ENCODE measurements around the gene NR1H4.
"Not testable (repeated sequence)": the region's sequence is repeated elsewhere in the genome, so short reads cannot be mapped to it uniquely, and the experiment has no call there.

Gene NR1H4

DNA sequence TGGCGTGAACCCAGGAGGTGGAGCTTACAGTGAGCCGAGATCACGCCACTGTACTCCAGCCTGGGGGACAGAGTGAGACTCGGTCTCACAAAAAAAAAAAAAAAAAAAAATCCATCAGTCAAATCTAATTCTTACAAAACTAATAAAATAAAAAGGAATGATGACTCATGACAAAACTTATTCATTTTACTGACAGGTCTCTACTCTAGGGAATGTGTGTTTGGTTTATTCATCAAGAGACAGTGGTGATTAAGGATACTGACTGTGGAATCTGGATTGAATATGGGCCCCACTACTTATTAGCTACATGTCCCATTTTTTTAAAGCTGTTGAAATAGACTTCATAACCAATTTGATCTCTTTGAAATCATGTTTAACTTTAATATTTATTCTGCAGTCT lies 70.5 kb downstream of the NR1H4 start:
- TF ChIP-seq, protein P1, sequence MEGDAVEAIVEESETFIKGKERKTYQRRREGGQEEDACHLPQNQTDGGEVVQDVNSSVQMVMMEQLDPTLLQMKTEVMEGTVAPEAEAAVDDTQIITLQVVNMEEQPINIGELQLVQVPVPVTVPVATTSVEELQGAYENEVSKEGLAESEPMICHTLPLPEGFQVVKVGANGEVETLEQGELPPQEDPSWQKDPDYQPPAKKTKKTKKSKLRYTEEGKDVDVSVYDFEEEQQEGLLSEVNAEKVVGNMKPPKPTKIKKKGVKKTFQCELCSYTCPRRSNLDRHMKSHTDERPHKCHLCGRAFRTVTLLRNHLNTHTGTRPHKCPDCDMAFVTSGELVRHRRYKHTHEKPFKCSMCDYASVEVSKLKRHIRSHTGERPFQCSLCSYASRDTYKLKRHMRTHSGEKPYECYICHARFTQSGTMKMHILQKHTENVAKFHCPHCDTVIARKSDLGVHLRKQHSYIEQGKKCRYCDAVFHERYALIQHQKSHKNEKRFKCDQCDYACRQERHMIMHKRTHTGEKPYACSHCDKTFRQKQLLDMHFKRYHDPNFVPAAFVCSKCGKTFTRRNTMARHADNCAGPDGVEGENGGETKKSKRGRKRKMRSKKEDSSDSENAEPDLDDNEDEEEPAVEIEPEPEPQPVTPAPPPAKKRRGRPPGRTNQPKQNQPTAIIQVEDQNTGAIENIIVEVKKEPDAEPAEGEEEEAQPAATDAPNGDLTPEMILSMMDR (IDR thresholded peaks at IDR 0.05; ENCODE audit: low read depth, low read length, missing control alignments): no peak
- no peak for DNase-seq
- Histone ChIP-seq H3K27me3 (replicated peaks) (no peaks in the 10 kb centered on the region), H3K36me3 (replicated peaks) (no peaks in the 10 kb centered on the region), H3K27ac (no peak overlapping the region), H3K4me3 (ENCODE audit: low read depth, low read length) (no peak overlapping the region)
- in situ Hi-C loops (cut with HindIII; ENCODE audit: low pct_ligation_motif_present, low sequenced_read_pairs): no loop called here

DNA sequence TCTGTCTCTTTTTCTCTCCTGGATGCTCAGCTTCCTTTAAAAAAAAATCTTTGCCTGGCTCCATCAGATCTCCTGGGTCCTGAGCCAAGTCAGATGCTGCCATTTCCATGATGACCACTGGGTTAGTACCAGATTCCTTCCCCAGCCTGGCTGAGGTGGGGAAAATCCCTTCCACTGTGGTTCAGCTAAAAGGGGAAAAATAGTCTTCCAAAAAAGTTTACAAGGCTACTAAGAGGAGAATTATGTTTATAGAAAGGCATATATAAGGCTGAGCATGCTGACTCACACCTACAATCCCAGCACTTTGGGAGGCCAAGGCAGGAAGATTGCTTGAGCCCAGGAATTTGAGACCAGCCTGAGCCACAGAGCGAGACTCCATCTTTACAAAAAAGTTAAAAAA lies 71.4 kb downstream of the NR1H4 start:
- Histone ChIP-seq H3K27ac (no peak overlapping the region), H3K36me3 (replicated peaks) (no peaks in the 10 kb centered on the region), H3K4me3 (ENCODE audit: low read depth, low read length) (no peak overlapping the region), H3K27me3 (replicated peaks) (no peaks in the 10 kb centered on the region)
- TF ChIP-seq, protein P1 (IDR thresholded peaks at IDR 0.05; ENCODE audit: low read depth, low read length, missing control alignments): no peak
- in situ Hi-C loops (cut with HindIII; ENCODE audit: low pct_ligation_motif_present, low sequenced_read_pairs): no loop called here
- no peak for DNase-seq

DNA sequence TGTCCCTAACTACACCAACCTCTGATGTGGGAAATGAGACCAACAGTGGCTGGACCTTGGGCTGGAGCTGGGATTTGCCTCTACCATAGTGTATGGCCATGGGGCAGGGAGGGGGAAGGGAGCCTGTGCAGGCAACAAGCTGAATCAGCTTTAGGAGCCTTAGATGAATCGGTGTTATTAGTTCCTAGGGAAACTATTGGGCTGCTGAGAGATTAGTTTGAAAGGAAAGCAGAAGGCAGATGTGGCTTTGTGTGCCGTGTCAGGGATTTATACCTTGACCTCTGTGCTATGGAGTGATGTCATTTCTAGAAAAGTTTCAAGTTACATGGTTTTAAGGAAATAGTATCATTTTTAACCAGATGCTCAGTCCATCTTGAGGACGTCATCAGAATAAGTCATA lies 80.3 kb downstream of the NR1H4 start:
- no peak overlapping the region for H3K27ac ChIP-seq
- DNase-seq: no peak

GRCh38 chr12:100554608-100555077 lies 81.0 kb downstream of the NR1H4 start:
- H3K27me3 ChIP-seq (replicated peaks): no peaks in the 10 kb centered on the region
- H3K36me3 ChIP-seq (replicated peaks): no peaks in the 10 kb centered on the region
- no peak overlapping the region for H3K4me3 ChIP-seq (ENCODE audit: low read depth, low read length)
- in situ Hi-C loops (cut with HindIII; ENCODE audit: low pct_ligation_motif_present, low sequenced_read_pairs): no loop called here
- H3K27ac ChIP-seq: no peak overlapping the region
- peak; percentile 90 for DNase-seq
- TF ChIP-seq, protein P1 (IDR thresholded peaks at IDR 0.05; ENCODE audit: low read depth, low read length, missing control alignments): peak; percentile 80

More for the DNA sequence above, 80.3 kb downstream of the NR1H4 start:
- TF ChIP-seq, protein P1 (IDR thresholded peaks at IDR 0.05; ENCODE audit: low read depth, low read length, missing control alignments): no peak
- Histone ChIP-seq H3K27me3 (replicated peaks) (no peaks in the 10 kb centered on the region), H3K36me3 (replicated peaks) (no peaks in the 10 kb centered on the region), H3K4me3 (ENCODE audit: low read depth, low read length) (no peak overlapping the region)
- in situ Hi-C loops (cut with HindIII; ENCODE audit: low pct_ligation_motif_present, low sequenced_read_pairs): no loop called here

- DNase-seq: no peak
- no peak overlapping the region for H3K27ac ChIP-seq
- TF ChIP-seq, protein P1 (IDR thresholded peaks at IDR 0.05; ENCODE audit: low read depth, low read length, missing control alignments): no peak
- H3K36me3 ChIP-seq (replicated peaks): no peaks in the 10 kb centered on the region
- H3K27me3 ChIP-seq (replicated peaks): no peaks in the 10 kb centered on the region
- H3K4me3 ChIP-seq (ENCODE audit: low read depth, low read length): no peak overlapping the region
- in situ Hi-C loops (cut with HindIII; ENCODE audit: low pct_ligation_motif_present, low sequenced_read_pairs): no loop called here
Observed at GRCh38 chr12:100555722-100556121, 82.1 kb downstream of the NR1H4 start.

DNA sequence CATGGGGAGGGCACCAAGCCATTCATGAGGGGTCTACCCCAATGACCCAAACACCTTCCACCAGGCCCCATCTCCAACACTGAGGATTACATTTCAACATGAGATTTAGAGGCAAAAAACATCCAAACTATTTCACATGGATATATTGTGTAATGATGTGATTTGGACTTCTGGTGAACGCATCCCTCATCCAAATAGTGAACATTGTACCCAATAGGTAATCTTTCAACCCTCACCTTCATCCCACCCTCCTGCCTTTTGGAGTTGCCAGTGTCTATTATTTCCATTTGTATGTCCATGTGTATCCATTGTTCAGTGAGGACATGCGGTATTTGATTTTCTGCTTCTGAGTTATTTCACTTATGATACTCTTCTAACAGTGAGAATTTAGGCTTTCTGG lies 83.7 kb downstream of the NR1H4 start:
- Histone ChIP-seq H3K27me3 (replicated peaks) (no peaks in the 10 kb centered on the region), H3K4me3 (ENCODE audit: low read depth, low read length) (no peak overlapping the region), H3K36me3 (replicated peaks) (no peaks in the 10 kb centered on the region), H3K27ac (no peak overlapping the region)
- in situ Hi-C loops (cut with HindIII; ENCODE audit: low pct_ligation_motif_present, low sequenced_read_pairs): no loop called here
- no peak for DNase-seq
- TF ChIP-seq, protein P1 (IDR thresholded peaks at IDR 0.05; ENCODE audit: low read depth, low read length, missing control alignments): no peak

GRCh38 chr12:100559261-100559660 lies 85.6 kb downstream of the NR1H4 start:
- H3K36me3 ChIP-seq (replicated peaks); H3K27ac ChIP-seq; DNase-seq; H3K4me3 ChIP-seq (ENCODE audit: low read depth, low read length); in situ Hi-C loops (cut with HindIII; ENCODE audit: low pct_ligation_motif_present, low sequenced_read_pairs); H3K27me3 ChIP-seq (replicated peaks): not testable (repeated sequence)
